Panc1 (cell line): Measurements from ENCODE around the gene ING1. TPM values are rescaled to one million over a fixed set of nuclear protein-coding genes. Genes with fewer than 3 reads are reported as not detected.

ENCODE experiments used
- ATAC-seq: fragments of 200-7000 bp; cut with Tn5 transposase; 2 replicates; pipeline ENCODE4 v1.9.1; 2020; ENCODE audit warnings: mild to moderate bottlenecking, moderate library complexity
- BruUV-seq: library from RNA; stranded (reverse); fragments of 400-500 nt; replicated peaks from 2 replicates; lab custom pipeline; 2021; lab: Mats Ljungman, UMichigan
- CTCF ChIA-PET: fragments of 300-600 bp; sonication (Branson Sonifier 250); formaldehyde crosslinking; loops from one replicate; lab custom pipeline; 2022; ENCODE audit warnings: antibody characterized with exemption; lab: Charles Lee
- POLR2A ChIA-PET: fragments of 300-600 bp; sonication (Branson Sonifier 250); formaldehyde crosslinking; loops from one replicate; lab custom pipeline; 2022; ENCODE audit warnings: antibody characterized with exemption; lab: Charles Lee
- DNase-seq: peaks from one replicate; pipeline ENCODE4 v3.0.0-alpha.2; 2010; ENCODE audit warnings: low read depth, low spot score
- H3K27ac ChIP-seq: 2 replicates; pipeline ENCODE4 v1.5.1; 2011; ENCODE audit warnings: mild to moderate bottlenecking, low read length, inconsistent platforms
- H3K27me3 ChIP-seq: fragments of 200-500 bp; sonication (Bioruptor generic); 2 replicates; pipeline ENCODE4 v1.6.0; 2014; ENCODE audit warnings: low read length, inconsistent platforms; ENCODE audit not compliant: control insufficient read depth, insufficient read depth
- H3K36me3 ChIP-seq: fragments of 200-500 bp; sonication (Bioruptor generic); 2 replicates; pipeline ENCODE4 v1.5.1; 2014; ENCODE audit warnings: inconsistent platforms, mild to moderate bottlenecking, low read length, moderate library complexity; ENCODE audit not compliant: control insufficient read depth, insufficient read depth
- H3K4me1 ChIP-seq: 2 replicates; pipeline ENCODE4 v1.5.1; 2011; ENCODE audit warnings: inconsistent platforms, mild to moderate bottlenecking, low read length, moderate library complexity; ENCODE audit not compliant: control insufficient read depth, insufficient read depth
- H3K4me3 ChIP-seq, 2 experiments: 2 replicates each; pipeline ENCODE4 v1.5.1; 2011 to 2012; ENCODE audit warnings: low read depth in 2 of 2, low read length in 2 of 2, mild to moderate bottlenecking in 2 of 2, inconsistent platforms in 1 of 2, moderate library complexity in 1 of 2
- H3K9me3 ChIP-seq: fragments of 200-500 bp; sonication (Bioruptor generic); 2 replicates; pipeline ENCODE4 v1.5.1; 2014; ENCODE audit warnings: low read depth, mild to moderate bottlenecking, inconsistent platforms, low read length, moderate library complexity; ENCODE audit not compliant: control insufficient read depth, insufficient read depth
- CTCF ChIP-seq: fragments of 450-650 bp; IDR thresholded peaks from 2 replicates; pipeline ENCODE4 v1.5.1; 2017; ENCODE audit warnings: mild to moderate bottlenecking
- POLR2AphosphoS5 ChIP-seq: IDR thresholded peaks from 2 replicates; pipeline ENCODE4 v1.6.1; 2012; ENCODE audit warnings: mild to moderate bottlenecking, low read depth, low read length, moderate library complexity
- REST ChIP-seq, 2 experiments: IDR thresholded peaks; 2 replicates each; pipeline ENCODE4 v1.6.1; 2011 to 2012; ENCODE audit warnings: low read depth in 2 of 2, control low read depth in 1 of 2, low read length in 1 of 2, mild to moderate bottlenecking in 1 of 2, moderate library complexity in 1 of 2; ENCODE audit not compliant: insufficient read depth in 1 of 2
- SIN3A ChIP-seq: IDR thresholded peaks from 2 replicates; pipeline ENCODE4 v1.6.1; 2012; ENCODE audit warnings: low read depth, mild to moderate bottlenecking, low read length, moderate library complexity, borderline replicate concordance; ENCODE audit not compliant: insufficient read depth
- TCF7L2 ChIP-seq: IDR thresholded peaks from 2 replicates; pipeline ENCODE4 v1.6.1; 2011; ENCODE audit warnings: mild to moderate bottlenecking, low read depth, low read length, inconsistent platforms
- in situ Hi-C: cut with HindIII; loops from 2 replicates; pipeline ENCODE4 v1.10.0; 2016; ENCODE audit warnings: low sequenced_read_pairs, low pct_unique_long_range_greater_than_20kb
- intact Hi-C: fragments of 100-400 bp; cut with micrococcal nuclease; formaldehyde crosslinking; loops from one replicate; pipeline ENCODE4 v1.10.0; 2022; ENCODE audit not compliant: unreplicated experiment
- total RNA-seq: library from RNA; stranded (reverse); gene quantifications from one replicate; pipeline ENCODE4 v1.2.1, GENCODE V29; 2021; ENCODE audit not compliant: unreplicated experiment

ING1 gene
- total RNA-seq, 1 experiment from 2014 or later: 9.2 TPM

GRCh38 chr13:110698689-110699088 lies 14.8 kb upstream of the ING1 start:
- in situ Hi-C loops (no loop called here), intact Hi-C loops (no loop called here)
- H3K27me3 ChIP-seq: no peaks in the 10 kb centered on the region
- H3K9me3 ChIP-seq: no peaks in the 10 kb centered on the region
- H3K4me1 ChIP-seq: no peaks in the 10 kb centered on the region
- ChIA-PET POLR2A (no interaction called here), CTCF (no interaction called here)
- no peak overlapping the region for H3K4me3 ChIP-seq
- H3K36me3 ChIP-seq: no peaks in the 10 kb centered on the region
- no peak overlapping the region for H3K27ac ChIP-seq
- ATAC-seq: no peak
- BruUV-seq: no TSS peak
- no peak for DNase-seq
- TF ChIP-seq CTCF (no peak), POLR2AphosphoS5 (no peak), REST (IDR thresholded peaks at IDR 0.05; ENCODE audit: insufficient read depth in 1 of 2, low read depth in 2 of 2, low read length in 1 of 2) (no peak), TCF7L2 (no peak), SIN3A (no peak)

- Histone ChIP-seq H3K4me3 (no peak overlapping the region), H3K9me3 (no peaks in the 10 kb centered on the region), H3K27ac (no peak overlapping the region), H3K36me3 (no peaks in the 10 kb centered on the region), H3K27me3 (no peaks in the 10 kb centered on the region), H3K4me1 (no peaks in the 10 kb centered on the region; the same call in 1 of the 2 replicates)
- ATAC-seq (no peak), DNase-seq (no peak)
- no peak for TF ChIP-seq CTCF
- TF ChIP-seq SIN3A: no peak
- TF ChIP-seq REST (IDR thresholded peaks at IDR 0.05; ENCODE audit: insufficient read depth in 1 of 2, low read depth in 2 of 2, low read length in 1 of 2): no peak
- no peak for TF ChIP-seq POLR2AphosphoS5
- TF ChIP-seq TCF7L2: no peak
- ChIA-PET POLR2A (no interaction called here), CTCF (no interaction called here)
- no TSS peak for BruUV-seq
- intact Hi-C loops: no loop called here
- in situ Hi-C loops: no loop called here
These were observed 14.1 kb upstream of the ING1 start for GRCh38 chr13:110699148-110700145.
